NCI-H1930 (cell line): Measurements from ENCODE around the gene MAP7D1.
"Not testable (repeated sequence)": the region's sequence is repeated elsewhere in the genome, so short reads cannot be mapped to it uniquely, and the experiment has no call there.

Experiments
- DNase-seq, 2 experiments: peaks; one replicate each; lab custom pipeline; 2025; lab: John Stamatoyannopoulos, UW

MAP7D1 gene

GRCh38 chr1:36203554-36204346, 47.8 kb downstream of the MAP7D1 start:
- no peak for DNase-seq

- no peak for DNase-seq
Measured at GRCh38 chr1:36204347-36204909, 48.5 kb downstream of the MAP7D1 start.

- DNase-seq: no peak
Measured at GRCh38 chr1:36206323-36206858, 50.4 kb downstream of the MAP7D1 start.

GRCh38 chr1:36207339-36207738, 51.4 kb downstream of the MAP7D1 start:
- DNase-seq: no peak

GRCh38 chr1:36208978-36209703, 53.2 kb downstream of the MAP7D1 start:
- no peak for DNase-seq

- DNase-seq: no peak
Measured at GRCh38 chr1:36211307-36211706, 55.3 kb downstream of the MAP7D1 start.

GRCh38 chr1:36211841-36212240, 55.9 kb downstream of the MAP7D1 start:
- no peak for DNase-seq

GRCh38 chr1:36212782-36213181, 56.8 kb downstream of the MAP7D1 start:
- no peak for DNase-seq

GRCh38 chr1:36217670-36218069, 61.7 kb downstream of the MAP7D1 start:
- no peak for DNase-seq

GRCh38 chr1:36221901-36222300, 65.9 kb downstream of the MAP7D1 start:
- not testable (repeated sequence) for DNase-seq

GRCh38 chr1:36222481-36223380, 66.8 kb downstream of the MAP7D1 start:
- no peak for DNase-seq

GRCh38 chr1:36223381-36223995, 67.5 kb downstream of the MAP7D1 start:
- DNase-seq: no peak

- DNase-seq: peak; percentile 98 to 99
Measured at GRCh38 chr1:36223996-36224536, 68.1 kb downstream of the MAP7D1 start, which contains the start of gene THRAP3. TSS of gene THRAP3 (plus strand) at chr1:36224443. CDS start at chr1:36282564, 58,121 bp downstream.

GRCh38 chr1:36224537-36225282, 68.8 kb downstream of the MAP7D1 start:
- peak; percentile 34 to 75 for DNase-seq

GRCh38 chr1:36225283-36225899, 69.4 kb downstream of the MAP7D1 start:
- DNase-seq: no peak

GRCh38 chr1:36230279-36230678, 74.3 kb downstream of the MAP7D1 start:
- not testable (repeated sequence) for DNase-seq
